Measurements from ENCODE around the gene ACTR8.
"Not testable (repeated sequence)": the region's sequence is repeated elsewhere in the genome, so short reads cannot be mapped to it uniquely, and the experiment has no call there.

ACTR8 gene, protein sequence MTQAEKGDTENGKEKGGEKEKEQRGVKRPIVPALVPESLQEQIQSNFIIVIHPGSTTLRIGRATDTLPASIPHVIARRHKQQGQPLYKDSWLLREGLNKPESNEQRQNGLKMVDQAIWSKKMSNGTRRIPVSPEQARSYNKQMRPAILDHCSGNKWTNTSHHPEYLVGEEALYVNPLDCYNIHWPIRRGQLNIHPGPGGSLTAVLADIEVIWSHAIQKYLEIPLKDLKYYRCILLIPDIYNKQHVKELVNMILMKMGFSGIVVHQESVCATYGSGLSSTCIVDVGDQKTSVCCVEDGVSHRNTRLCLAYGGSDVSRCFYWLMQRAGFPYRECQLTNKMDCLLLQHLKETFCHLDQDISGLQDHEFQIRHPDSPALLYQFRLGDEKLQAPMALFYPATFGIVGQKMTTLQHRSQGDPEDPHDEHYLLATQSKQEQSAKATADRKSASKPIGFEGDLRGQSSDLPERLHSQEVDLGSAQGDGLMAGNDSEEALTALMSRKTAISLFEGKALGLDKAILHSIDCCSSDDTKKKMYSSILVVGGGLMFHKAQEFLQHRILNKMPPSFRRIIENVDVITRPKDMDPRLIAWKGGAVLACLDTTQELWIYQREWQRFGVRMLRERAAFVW

DNA sequence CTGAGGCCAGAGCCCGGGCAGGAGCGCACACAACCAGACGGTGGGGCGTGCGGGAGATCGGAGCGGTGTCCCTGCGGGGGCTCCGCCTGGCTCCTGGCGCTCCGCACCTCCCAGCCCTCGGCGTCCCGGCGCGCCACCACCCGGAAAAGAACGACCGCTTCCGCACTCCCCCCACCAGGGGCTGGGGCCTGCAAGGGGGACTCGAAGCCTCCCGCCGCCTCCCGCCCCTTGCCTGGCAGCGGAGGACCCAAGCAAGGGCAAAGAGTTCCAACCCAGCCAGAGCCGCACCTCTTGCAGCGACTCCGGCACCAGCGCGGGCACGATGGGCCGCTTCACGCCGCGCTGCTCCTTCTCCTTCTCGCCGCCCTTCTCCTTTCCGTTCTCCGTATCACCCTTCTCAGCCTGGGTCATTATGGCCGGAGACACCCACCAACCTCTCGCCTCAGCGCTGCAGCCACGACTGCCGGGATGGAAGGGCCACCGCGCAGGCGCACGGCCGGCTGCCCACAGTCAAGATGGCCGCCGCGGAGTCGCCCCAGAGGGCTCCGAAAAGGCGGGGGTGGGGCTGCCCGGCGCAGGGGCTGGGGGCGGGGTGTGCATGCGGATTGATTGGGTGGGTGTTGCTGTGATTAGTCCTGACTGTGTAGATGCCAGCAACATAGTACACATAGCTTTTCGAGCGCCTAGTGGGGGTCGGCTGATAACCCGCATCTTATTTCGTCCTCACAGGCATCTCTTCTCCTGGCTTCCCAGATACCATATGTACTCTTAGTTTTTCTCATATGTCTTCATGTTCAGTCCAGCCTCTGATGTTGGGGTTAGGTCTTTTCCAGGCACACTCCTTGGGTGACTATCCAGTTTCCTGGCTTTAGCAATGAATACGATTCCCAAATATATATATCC, at the start of gene ACTR8:
Gene ACTR8 (minus strand): TSS at position 462 of the 903 bp plus-strand sequence. CDS start 51 bp downstream, at position 411.
- DNase-seq (ENCODE audit: low read depth in 2 of 2, low spot score in 1 of 2), result peak; percentile 69 to 74

DNA sequence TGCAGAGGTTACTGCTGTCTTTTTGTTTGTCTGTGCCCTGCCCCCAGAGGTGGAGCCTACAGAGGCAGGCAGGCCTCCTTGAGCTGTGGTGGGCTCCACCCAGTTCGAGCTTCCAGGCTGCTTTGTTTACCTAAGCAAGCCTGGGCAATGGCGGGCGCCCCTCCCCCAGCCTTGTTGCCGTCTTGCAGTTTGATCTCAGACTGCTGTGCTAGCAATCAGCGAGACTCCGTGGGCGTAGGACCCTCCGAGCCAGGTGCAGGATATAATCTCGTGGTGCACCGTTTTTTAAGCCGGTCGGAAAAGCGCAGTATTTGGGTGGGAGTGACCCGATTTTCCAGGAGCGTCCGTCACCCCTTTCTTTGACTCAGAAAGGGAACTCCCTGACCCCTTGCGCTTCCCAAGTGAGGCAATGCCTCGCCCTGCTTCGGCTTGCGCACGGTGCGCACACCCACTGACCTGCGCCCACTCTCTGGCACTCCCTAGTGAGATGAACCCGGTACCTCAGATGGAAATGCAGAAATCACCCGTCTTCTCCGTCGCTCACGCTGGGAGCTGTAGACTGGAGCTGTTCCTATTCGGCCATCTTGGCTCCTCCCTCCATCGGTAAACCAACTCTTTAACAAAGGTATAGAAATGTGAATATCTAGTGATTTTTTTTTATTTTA, 45.4 kb upstream of the ACTR8 start:
- DNase-seq (ENCODE audit: low read depth in 2 of 2, low spot score in 1 of 2), result not testable (repeated sequence)

DNA sequence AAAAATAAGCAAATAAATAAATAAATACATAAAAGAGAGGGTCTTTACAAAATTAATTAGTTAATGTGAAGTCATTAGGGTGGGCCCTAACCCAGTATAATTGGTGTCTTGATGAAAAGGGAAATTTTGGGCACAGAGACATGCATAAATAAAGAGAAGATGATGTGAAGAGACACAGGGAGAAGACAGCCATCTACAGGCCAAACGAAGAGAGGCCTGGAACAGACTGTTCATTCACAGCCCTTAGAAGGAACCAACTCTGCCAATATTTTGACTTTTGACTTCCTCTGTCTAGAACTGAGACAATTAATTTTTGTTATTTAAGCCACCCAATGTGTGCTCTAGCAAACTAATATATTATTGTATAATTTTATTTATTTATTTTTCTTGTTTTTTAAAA, 39.3 kb upstream of the ACTR8 start:
- DNase-seq (ENCODE audit: low read depth in 2 of 2, low spot score in 1 of 2), result no peak

DNA sequence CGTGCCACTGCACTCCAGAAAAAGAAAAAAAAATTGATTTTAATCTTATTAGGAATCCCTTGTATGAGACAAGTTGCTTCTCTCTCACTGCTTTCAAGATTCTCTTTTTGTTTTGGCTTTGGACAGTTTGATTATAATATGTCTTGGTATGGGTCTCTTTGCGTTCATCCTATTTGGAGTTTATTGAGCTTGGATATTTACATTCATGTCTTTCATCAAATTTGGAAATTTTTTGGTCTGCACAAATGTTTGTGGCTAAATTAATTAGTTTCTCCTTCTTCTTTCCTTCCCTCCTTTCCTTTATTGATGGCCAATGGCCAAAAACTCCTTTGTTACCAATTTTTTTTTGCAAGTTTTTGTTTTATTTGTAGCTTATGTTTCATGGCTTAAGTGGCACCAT, 37.8 kb upstream of the ACTR8 start:
- no peak for DNase-seq (ENCODE audit: low read depth in 2 of 2, low spot score in 1 of 2)

DNA sequence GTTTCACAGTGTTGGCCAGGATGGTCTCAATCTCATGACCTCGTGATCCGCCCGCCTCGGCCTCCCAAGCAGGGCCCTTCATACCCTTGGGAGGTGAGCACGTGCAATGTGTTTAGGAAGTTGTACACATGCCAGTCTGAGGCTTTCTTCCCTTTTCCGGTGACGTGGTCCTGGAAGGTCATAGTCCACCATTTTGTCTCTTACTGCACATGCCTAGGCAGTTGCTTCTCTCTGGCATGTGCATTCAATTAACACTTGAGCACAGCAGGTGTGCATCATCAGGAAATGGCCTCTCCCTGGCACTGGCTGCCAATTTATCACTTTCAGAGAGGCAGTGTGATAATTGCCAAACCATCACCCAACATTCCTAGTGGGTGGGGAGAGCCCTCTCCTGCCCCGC, 31.4 kb upstream of the ACTR8 start:
- no peak for DNase-seq (ENCODE audit: low read depth in 2 of 2, low spot score in 1 of 2)

DNA sequence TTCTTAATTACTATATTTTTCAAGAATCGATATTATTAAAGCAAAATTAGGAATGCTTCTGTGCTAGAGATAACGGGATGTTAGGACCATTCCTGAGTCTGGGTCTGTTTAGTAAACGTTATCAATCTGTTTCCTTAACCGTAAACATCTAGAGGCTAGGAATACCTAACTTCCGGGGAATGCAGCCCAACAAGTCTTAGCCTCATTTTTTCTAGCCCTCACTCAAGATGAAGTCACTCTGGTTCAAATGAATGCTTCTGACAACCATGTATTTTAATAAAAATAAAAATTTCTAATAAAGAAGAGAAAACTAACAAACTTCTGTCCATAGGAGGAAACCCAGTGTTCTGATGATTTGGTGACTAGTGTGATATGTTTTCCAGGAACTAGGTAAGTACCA, 20.8 kb upstream of the ACTR8 start:
- DNase-seq (ENCODE audit: low read depth in 2 of 2, low spot score in 1 of 2), result no peak

DNA sequence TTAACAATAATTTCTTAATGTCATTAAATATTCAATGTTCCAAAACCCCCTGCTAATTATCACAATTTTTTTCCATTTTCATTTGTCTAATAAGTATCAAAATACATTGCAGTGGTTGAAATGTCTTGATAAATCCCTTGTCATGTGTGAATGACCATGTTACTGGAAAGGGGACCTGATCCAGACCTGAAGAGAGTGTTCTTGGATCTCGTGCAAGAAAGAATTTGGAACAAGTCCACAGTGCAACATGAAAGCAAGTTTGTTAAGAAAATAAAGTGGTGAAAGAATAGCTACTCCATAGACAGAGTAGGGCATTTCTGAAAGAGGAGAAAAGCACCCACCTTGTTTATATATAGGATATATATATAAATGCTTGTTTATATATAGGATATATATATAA, 20.1 kb upstream of the ACTR8 start:
- DNase-seq (ENCODE audit: low read depth in 2 of 2, low spot score in 1 of 2), result no peak

DNA sequence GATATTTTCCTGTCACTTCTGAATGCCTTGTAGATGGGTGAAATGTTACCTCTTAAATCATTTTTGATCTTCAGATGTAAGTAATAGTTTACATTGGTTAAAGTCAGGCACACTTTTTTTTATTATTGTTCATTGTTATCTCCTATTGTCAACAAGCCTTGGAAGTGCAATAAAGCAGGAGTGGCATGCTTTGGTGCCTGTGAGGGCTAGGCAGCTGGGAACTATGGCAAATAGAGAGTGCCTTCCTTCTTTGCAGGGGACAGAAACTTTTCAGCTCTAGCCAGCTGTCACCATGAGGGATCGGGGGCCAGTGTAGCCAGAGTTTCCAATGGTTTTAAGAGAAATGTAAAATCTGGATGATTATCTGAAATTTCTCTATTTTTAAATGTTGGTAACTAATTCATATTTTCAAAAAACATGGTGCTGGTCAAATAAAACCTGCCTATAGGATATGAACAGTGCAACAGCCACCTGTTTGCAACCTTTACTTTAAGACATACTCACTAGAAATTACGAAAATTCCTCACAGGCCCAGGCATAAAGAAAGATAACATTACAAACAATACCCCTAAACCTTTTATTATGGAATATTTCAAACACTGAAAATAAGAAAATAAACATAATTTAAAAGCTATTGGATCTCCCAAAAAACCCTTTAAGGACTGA, 18.8 kb upstream of the ACTR8 start:
- DNase-seq (ENCODE audit: low read depth in 2 of 2, low spot score in 1 of 2), result no peak

DNA sequence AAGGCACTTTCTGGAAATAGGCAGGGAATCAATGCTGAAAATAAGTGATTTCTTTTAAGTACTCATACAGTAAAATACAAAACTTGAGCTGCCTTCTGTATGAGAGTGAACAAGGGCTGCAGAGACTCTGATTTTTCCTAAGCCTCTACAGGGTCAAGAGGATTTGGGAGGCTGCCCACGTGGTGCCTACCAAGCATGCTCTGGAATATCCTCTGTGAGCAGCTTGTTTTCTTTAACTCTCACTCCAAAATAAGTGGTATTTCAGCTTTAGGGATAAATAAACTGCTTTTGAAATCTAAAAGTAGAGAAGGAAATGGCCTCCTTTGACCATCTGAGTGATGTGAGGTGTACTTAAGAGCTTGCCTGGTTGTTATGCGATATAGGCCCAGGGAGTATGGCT, 17.8 kb upstream of the ACTR8 start:
- no peak for DNase-seq (ENCODE audit: low read depth in 2 of 2, low spot score in 1 of 2)

DNA sequence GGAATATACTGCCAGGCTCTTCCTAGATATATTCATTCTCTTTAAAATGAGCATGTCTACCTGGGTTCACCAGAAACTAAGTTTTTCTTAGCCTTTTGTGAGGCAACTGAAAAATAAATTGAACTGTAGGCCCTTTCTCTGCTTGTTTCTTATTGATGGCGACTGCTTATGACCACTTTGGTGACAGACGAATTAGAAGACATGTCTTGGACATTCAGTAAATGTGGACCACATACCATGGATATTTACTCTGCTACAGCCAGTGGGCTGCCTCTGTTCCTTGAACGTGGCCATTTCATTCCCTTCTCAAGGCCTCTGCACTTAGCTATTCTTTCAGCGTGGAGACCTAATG, 10.3 kb upstream of the ACTR8 start:
- DNase-seq (ENCODE audit: low read depth in 2 of 2, low spot score in 1 of 2), result no peak

DNA sequence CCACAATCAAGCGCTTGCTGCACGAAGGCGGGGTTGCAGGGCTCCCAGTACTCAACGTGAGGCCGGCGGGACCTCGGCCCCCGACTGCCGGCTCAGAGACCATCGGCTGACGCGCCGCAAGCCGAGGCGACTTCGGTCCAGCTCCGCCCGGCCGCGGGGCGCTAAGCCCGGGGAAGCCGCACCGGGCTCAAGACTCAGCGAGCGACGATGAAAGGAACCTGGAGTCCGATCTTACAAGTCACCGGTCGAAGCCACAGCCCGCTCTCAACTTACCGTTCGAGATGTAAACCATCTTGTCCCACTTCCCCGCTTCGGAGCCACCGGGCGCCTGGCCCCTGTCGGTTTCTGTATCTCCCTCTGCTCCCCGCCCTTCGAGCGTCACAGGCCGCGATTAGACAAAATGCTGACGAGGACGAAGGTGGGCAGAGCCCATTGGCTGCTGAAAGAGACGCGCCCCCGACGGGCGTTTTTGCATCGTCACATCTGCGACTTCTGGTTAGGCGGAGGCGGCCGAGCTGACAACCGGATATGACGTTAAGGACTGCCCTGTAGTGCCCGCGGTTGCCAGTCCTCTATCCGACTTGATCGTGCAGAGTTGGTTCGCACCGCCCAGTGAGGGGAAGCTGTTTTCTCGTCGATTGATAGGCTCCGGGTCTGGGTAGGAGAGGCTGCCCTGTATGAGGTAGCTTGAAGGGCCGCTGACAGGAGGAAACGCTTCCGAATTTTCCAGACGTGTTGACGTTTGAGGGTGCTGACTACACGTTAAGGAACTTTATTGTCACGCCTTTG, 9.7 kb upstream of the ACTR8 start, which contains the start of gene SELENOK:
Gene SELENOK (minus strand): TSS at position 363 of the 789 bp plus-strand sequence.
- peak; percentile 84 to 93 for DNase-seq (ENCODE audit: low read depth in 2 of 2, low spot score in 1 of 2)

DNA sequence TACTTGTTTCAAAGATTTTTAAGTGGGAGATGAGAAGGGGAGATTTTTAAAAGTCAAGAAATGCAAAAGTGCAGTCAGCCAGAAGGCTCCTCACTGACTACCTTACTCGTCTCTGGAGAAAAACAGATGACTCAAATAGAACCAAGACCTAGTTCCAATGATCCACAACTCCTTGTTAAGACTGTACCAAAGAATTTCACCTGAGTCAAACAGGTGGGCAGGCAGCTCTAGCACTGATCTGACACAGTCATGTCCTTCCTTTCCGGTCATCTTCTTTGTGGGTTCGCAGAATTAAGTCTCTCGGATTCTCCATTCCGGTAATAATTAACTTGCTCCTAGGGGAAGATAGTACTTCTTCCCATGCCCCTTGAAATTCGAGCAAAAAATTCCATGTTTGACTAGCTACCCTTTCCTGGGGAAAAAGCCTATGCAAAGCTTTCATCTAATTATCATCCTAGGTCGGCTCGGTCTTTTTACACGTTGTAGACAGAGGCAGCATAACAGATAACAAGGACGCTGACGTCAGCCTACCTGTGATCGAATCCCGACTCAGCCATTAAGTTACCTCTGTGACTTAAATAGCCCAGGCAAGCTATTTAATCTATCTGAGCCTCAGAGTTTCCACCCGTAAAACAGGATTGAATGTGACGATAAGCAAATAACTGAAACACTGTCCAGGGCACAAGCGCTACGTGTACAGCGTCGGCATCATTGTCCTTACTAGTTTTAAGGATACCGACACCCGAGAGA, 8.9 kb upstream of the ACTR8 start:
- DNase-seq (ENCODE audit: low read depth in 2 of 2, low spot score in 1 of 2), result peak in 1 of 2 donors; percentile 9

DNA sequence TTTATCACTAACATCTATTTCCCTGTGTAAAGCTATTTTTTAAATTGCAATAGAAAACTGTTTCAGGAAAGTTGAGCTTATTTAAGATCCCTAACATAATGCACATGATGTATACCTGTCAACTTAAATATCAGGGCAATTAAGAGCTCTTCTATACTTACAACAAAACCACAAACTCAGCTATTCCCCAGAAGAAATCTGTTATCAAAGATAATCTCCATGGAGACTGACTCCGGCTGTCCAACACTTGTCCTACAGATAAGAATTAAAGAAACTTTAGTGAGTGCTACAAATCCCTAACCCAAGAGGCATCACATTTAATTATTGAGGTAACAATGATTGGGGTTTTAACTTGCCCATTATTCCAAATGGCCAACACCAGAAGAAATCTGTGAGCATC, 6.3 kb upstream of the ACTR8 start:
- no peak for DNase-seq (ENCODE audit: low read depth in 2 of 2, low spot score in 1 of 2)

DNA sequence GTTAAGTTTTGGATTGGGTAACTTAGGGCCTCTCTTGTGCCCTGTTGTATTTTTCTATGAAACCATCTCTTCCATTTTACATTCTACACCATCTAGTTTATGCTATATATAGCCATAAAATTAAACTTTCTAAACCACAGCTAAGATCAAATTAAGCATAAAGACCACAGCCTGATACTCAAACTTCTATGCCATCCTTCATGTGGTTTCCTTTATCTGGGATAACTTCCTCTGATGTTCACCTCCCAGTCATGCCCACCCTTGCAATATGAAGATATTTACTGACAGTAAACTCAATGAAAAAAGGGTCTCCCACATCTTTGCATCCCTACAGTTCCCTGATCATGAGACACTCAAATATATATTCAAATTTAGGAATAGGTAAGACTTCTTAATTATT, 5.5 kb upstream of the ACTR8 start:
- DNase-seq (ENCODE audit: low read depth in 2 of 2, low spot score in 1 of 2), result no peak

DNA sequence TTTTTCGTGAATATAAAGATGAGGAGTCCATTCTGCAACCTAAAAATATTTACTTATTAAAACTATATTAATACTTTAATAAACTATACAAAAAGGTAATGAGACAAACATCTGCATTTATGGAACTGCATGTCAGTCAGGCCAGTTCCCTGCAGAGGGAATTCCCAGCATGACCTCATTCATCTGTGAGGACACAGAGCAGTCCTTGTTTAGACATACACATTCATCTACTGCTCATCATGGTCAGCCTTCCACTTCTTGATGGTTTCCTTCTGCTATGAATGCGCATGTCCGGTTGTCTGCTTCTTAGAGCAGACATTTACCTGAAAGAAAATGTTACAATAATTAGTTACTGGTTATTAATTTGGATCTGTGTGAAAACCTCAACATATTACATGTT, 3.3 kb upstream of the ACTR8 start:
- DNase-seq (ENCODE audit: low read depth in 2 of 2, low spot score in 1 of 2), result no peak

DNA sequence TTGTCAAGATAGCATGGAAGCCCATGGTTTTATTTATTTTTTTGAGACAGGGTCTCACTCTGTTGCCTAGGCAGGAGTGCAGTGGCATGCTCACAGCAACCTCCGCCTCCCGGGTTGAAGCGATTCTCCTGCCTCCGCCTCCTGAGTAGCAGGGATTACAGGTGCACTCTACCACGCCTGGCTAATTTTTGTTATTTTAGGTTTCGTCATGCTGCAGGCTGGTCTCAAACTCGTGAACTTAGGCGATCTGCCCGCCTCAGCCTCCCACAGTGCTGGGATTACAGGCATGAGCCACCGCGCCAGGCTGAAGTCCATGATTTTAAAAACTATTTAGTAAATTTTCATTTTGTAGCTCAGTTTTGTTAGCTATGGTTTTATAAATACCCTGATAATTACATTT, 2.7 kb upstream of the ACTR8 start:
- no peak for DNase-seq (ENCODE audit: low read depth in 2 of 2, low spot score in 1 of 2)

DNA sequence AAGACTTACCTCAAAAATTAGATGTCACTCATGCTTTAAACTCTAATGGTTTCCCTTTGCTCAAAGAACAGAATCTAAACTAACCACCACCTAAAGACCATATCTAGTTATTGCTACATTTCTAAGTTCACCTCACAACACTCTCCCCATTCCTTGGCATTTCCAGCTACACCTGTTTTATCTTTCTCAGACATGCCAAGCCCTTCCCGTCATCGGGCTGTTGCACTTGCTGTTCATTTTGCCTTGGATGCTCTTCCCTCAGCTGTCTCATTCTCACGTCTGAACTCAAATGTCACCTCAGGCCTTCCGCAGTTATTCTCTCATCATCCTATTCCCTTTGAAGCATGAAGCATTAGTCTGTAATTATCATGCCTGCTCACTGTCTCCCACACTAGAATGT, 1.1 kb upstream of the ACTR8 start:
- no peak for DNase-seq (ENCODE audit: low read depth in 2 of 2, low spot score in 1 of 2)

DNA sequence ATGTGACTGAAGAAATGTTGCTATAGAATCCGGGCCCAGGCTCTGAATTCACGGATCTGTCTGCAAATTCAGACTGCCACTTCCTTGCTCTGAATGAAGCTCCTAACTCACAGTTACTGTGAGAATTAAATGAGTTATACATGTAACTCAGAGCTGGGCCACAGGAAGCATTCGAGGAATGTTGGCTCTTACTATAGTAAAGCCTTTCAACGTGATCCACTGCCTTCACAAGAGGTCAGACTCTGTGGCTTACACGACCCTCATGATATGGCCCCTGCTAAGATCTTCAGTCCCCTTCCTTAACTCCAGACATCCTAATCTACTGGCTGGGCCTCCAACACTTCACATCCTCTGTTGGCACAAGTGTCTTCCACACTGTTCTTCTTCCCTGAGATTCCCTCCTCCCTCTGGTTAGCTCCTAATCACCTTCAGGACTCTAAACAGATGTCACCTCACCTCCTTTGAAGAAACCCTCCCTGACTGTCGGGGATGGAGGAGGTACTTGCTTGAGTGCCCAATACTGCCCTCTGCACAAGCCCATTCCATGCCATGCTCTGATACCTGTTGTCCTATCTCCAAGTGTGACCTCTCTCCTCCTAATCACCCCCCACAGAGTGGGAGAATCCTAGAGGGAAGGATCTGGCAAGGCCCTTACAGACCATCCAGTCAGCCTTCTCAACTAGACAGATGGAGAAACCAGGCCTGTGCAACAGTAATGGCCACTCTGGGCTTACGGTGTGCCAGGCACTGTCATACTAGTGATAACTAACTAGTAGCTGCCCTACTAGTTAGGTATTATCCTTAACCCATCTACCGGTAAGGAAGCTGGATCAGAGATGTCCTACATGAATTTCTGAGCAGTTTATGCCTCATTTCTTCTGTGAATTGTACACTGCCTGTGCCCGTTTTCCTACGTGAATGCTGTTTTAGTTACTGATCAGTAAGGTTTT, 1.3 kb downstream of the ACTR8 start:
- DNase-seq (ENCODE audit: low read depth in 2 of 2, low spot score in 1 of 2), result no peak
